Spleen (tissue), 11 donors: ENCODE data around the gene PGBD5. TPM values are rescaled to one million over a fixed set of nuclear protein-coding genes. Genes with fewer than 3 reads are reported as not detected.
A peak's percentile ranks its signal among the peaks of the same experiment; 100 is the strongest.

Source experiments
- DNase-seq: peaks from one replicate; pipeline ENCODE4 v3.0.0-alpha.2; 2020
- H3K27ac ChIP-seq, 8 donors: fragments of 200-600 bp; sonication (generic) in 7 of 8; 1 replicate in 4 of 8; 2 replicates in 4 of 8; pipeline versions ENCODE4 v1.5.0 to v1.8.0; 2016 to 2021; ENCODE audit warnings: inconsistent platforms in 4 of 8, mild to moderate bottlenecking in 4 of 8, moderate library complexity in 1 of 8
- H3K27me3 ChIP-seq, 7 donors: fragments of 200-600 bp; sonication (generic) in 6 of 7; replicated peaks in 1 of 7; 1 replicate in 4 of 7; 2 replicates in 3 of 7; pipeline versions ENCODE4 v1.5.0 to v1.8.0; 2016 to 2021; ENCODE audit warnings: inconsistent platforms in 3 of 7, mild to moderate bottlenecking in 1 of 7
- H3K36me3 ChIP-seq, 6 donors: fragments of 200-600 bp; sonication (generic) in 5 of 6; 1 replicate in 4 of 6; 2 replicates in 2 of 6; pipeline versions ENCODE4 v1.5.0 to v1.8.0; 2016 to 2021; ENCODE audit warnings: inconsistent platforms in 2 of 6
- H3K4me1 ChIP-seq, 6 donors: fragments of 200-600 bp; sonication (generic) in 5 of 6; 1 replicate in 3 of 6; 2 replicates in 3 of 6; pipeline versions ENCODE4 v1.5.0 to v1.8.0; 2016 to 2021; ENCODE audit warnings: inconsistent platforms in 3 of 6
- H3K4me3 ChIP-seq, 8 donors: fragments of 200-600 bp; sonication (generic) in 7 of 8; 1 replicate in 4 of 8; 2 replicates in 4 of 8; pipeline versions ENCODE4 v1.5.0 to v1.8.0; 2016 to 2021; ENCODE audit warnings: inconsistent platforms in 4 of 8, mild to moderate bottlenecking in 4 of 8, moderate library complexity in 2 of 8
- H3K9me3 ChIP-seq, 8 donors: fragments of 200-600 bp; sonication (generic) in 7 of 8; 1 replicate in 4 of 8; 2 replicates in 4 of 8; pipeline versions ENCODE4 v1.5.0 to v1.8.0; 2016 to 2021; ENCODE audit warnings: inconsistent platforms in 4 of 8
- CTCF ChIP-seq, 11 experiments: fragments of 200-600 bp in 7 of 11; fragments of 450-650 bp in 4 of 11; sonication (generic) in 4 of 11; IDR thresholded peaks in 8 of 11; conservative IDR thresholded peaks in 3 of 11; 1 replicate in 7 of 11; 2 replicates in 4 of 11; pipeline versions ENCODE4 v1.4.0 to v1.8.0; 2016 to 2021; ENCODE audit warnings: antibody characterized with exemption in 11 of 11, inconsistent platforms in 4 of 11, mild to moderate bottlenecking in 1 of 11
- POLR2A ChIP-seq, 3 donors: fragments of 450-650 bp; IDR thresholded peaks; one replicate each; pipeline ENCODE4 v1.5.1; 2017; ENCODE audit warnings: antibody characterized with exemption in 3 of 3, mild to moderate bottlenecking in 1 of 3
- POLR2AphosphoS5 ChIP-seq, 3 donors: sonication (generic); formaldehyde crosslinking; IDR thresholded peaks; one replicate each; pipeline ENCODE4 v1.5.1; 2017; ENCODE audit warnings: antibody characterized with exemption in 3 of 3
- WGBS, 5 donors: extraction: QIAGEN DNeasy Blood & Tissue Kit in 3 of 5; methylation state at CpG; one replicate each; pipeline versions ENCODE4 v1.1.5 to v1.1.7; 2013 to 2018; 5-methylcytosine and 5-hydroxymethylcytosine counted together
- intact Hi-C: fragments of 100-400 bp; cut with DNase I; formaldehyde crosslinking; loops from one replicate; pipeline ENCODE4 v1.15.0; 2023; ENCODE audit warnings: low total_unique reads
- polyA plus RNA-seq, 3 donors: library from polyadenylated mRNA; stranded (reverse); fragments of 200-250 nt; gene quantifications; one replicate each; pipeline ENCODE4 v1.2.1, GENCODE V29; 2013
- total RNA-seq, 7 donors: library from RNA; depleted of rRNA in 3 of 7; stranded (reverse); fragments of >200 nt in 3 of 7; fragmentation: NEBNext Ultra II Directional in 4 of 7; extraction: Animal tissue kit (Norgen Biotek cat#: 25700) in 4 of 7; gene quantifications; one replicate each; pipeline versions ENCODE4 v1.1.0 to v1.2.1, GENCODE V29; 2016 to 2021
- donor health status: healthy with polysubstance abuse.
- donor health status: DM: no; HTN: no; CAD: no; lungs with moderate emphysema.
- donor health status: DM: no; HTN: no; CAD: no.
- donor health status: Bipolar disorder and iron deficiency.
- donor health status: healthy.
- donor health status: DM: no; HTN: no; CAD: no.
- donor health status: DM: yes; HTN: yes; CAD: no.

PGBD5 gene
- total and polyA plus RNA-seq, 10 donors, result 0.07 to 6.7 (median 3.0) TPM

DNA sequence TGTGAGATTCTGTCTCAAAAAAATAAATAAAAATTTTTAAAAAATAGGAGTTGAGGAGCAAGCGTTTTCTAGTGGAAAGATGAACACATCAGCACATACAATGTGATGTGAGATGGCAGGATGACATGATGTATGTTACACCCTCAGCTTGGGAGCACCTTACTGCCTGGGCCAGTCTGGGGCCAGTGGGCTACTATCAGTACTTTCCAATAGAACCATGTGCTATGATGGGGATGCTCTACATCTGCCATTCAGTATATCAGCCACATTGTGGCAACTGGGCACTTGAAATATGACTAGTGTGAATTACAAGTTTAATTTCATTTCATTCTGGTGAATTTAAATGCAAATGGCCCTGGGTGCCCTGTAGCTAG, 156.0 kb downstream of the PGBD5 start:
- Histone ChIP-seq H3K9me3 (no peaks in the 10 kb centered on the region), H3K27me3 (no peaks in the 10 kb centered on the region), H3K27ac (peak overlapping the region; percentile 28 to 83 (median 70)), H3K4me1 (peaks cover 19 to 68% (median 49%) of the 10 kb centered on the region in 6 donors), H3K36me3 (peaks cover 0 to 57% (median 17%) of the 10 kb centered on the region in 6 donors), H3K4me3 (no peak overlapping the region)
- TF ChIP-seq POLR2A (IDR thresholded peaks at IDR 0.05) (no peak), CTCF (IDR thresholded peaks at IDR 0.05 in 8 of 11, conservative IDR thresholded peaks at IDR 0.05 in 3 of 11) (no peak), POLR2AphosphoS5 (IDR thresholded peaks at IDR 0.05) (no peak)
- WGBS, 5 donors, result 68 to 86% (median 81%) methylated on average over 1 of the region's 1 CpG
- DNase-seq, result peak; percentile 23
- intact Hi-C loops, result no loop called here

DNA sequence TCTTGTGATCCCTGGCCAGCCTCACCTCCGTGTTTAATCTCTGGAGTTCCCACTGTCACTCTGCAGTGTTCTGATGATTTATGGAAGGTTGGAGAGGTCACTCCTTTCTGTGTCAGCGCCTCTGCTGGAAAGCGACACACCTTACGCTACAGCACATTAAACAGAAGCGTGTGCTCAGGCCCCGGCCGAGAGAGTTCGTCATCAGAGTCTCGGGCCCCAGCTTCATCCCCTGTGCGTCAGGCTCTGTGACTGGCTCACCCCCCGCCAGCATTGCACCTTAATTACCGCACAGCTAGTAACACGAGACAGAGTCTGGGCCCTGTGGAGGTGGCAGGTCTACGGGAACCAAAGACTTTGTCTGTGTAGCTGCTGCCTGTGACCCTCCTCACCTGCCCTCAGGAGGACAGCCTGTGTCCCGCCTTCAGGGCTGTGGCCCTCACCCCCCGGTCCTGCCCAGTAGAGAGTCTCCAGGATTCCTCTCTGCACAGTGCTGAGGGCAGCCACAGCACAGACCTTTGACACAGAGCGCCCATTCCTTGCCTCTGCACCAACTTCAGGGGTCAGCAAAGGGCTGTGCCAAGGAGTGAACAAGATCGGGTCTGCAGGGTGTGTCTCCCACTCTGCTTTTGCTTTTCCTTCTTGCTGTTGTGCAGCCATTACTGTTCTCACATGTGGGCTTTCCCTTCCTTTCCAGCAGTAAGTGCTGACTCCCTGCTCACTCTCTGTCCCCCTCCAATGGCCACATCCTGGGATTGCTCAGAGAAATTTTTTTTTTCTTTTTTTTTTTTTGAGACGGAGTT, 157.6 kb downstream of the PGBD5 start:
- H3K36me3 ChIP-seq, result peaks cover 0 to 62% (median 33%) of the 10 kb centered on the region in 6 donors
- DNase-seq, result peak; percentile 70
- H3K27me3 ChIP-seq, result no peaks in the 10 kb centered on the region
- TF ChIP-seq POLR2AphosphoS5 (IDR thresholded peaks at IDR 0.05) (no peak), CTCF (IDR thresholded peaks at IDR 0.05 in 8 of 11, conservative IDR thresholded peaks at IDR 0.05 in 3 of 11) (peak in 9 of 11 experiments; percentile 20 to 78 (median 42))
- H3K27ac ChIP-seq, result peak overlapping the region in 3 of 8 donors; percentile 1 to 79 (median 20)
- H3K4me1 ChIP-seq, result peaks cover 17 to 53% (median 38%) of the 10 kb centered on the region in 6 donors
- intact Hi-C loops, result no loop called here
- 84 to 88% (median 85%) methylated on average over 19 of the region's 19 CpGs for WGBS, 5 donors
- H3K9me3 ChIP-seq, result no peaks in the 10 kb centered on the region
- H3K4me3 ChIP-seq, result no peak overlapping the region

- Histone ChIP-seq H3K27ac (no peak overlapping the region), H3K27me3 (no peaks in the 10 kb centered on the region), H3K9me3 (no peaks in the 10 kb centered on the region), H3K36me3 (peaks cover 0 to 73% (median 44%) of the 10 kb centered on the region in 6 donors), H3K4me3 (no peak overlapping the region), H3K4me1 (peaks cover 13 to 42% (median 31%) of the 10 kb centered on the region in 6 donors)
- WGBS, 5 donors, result 84 to 95% (median 93%) methylated on average over 17 of the region's 17 CpGs
- intact Hi-C loops, result no loop called here
- peak; percentile 55 for DNase-seq
- no peak for TF ChIP-seq CTCF (IDR thresholded peaks at IDR 0.05 in 8 of 11, conservative IDR thresholded peaks at IDR 0.05 in 3 of 11)
- no peak for TF ChIP-seq POLR2AphosphoS5 (IDR thresholded peaks at IDR 0.05)
- TF ChIP-seq POLR2A (IDR thresholded peaks at IDR 0.05), result no peak
Observed at GRCh38 chr1:230267338-230268065, 158.6 kb downstream of the PGBD5 start.

DNA sequence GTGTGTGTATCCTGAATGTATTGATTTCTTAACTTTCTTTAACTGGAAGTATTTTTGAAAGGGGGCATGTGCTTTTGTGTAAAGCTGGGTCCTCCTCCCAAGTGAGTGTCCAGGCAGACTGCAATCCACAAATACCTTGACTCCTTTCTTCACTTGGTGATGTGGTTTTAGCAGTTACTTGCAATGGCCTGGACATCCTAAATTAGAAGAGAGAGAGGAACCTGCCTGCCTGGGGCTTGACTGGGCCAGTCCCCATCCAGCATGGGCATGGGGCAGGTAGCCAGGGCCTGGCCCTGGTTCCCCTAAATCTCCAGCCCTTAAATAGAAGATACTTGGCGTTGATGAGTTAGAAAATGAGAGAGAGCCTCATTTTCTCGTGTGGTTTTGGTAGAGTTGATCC, 159.7 kb downstream of the PGBD5 start:
- Histone ChIP-seq H3K27ac (no peak overlapping the region), H3K27me3 (no peaks in the 10 kb centered on the region), H3K4me1 (peaks cover 13 to 32% (median 27%) of the 10 kb centered on the region in 6 donors), H3K9me3 (no peaks in the 10 kb centered on the region), H3K4me3 (no peak overlapping the region), H3K36me3 (peaks cover 0 to 80% (median 50%) of the 10 kb centered on the region in 6 donors)
- no peak for TF ChIP-seq CTCF (IDR thresholded peaks at IDR 0.05 in 8 of 11, conservative IDR thresholded peaks at IDR 0.05 in 3 of 11)
- TF ChIP-seq POLR2AphosphoS5 (IDR thresholded peaks at IDR 0.05), result no peak
- TF ChIP-seq POLR2A (IDR thresholded peaks at IDR 0.05), result no peak
- 28 to 77% (median 35%) methylated on average over 2 of the region's 2 CpGs for WGBS, 5 donors
- DNase-seq, result peak; percentile 41
- intact Hi-C loops, result no loop called here
